Loucy (cell line): ENCODE results near the gene P2RX3.

ENCODE experiments used
- CTCF ChIP-seq: fragments of 200-600 bp; sonication (generic); conservative IDR thresholded peaks from 2 replicates; pipeline ENCODE4 v1.5.1; 2014; ENCODE audit warnings: mild to moderate bottlenecking, antibody characterized with exemption, low read length
- EZH2phosphoT487 ChIP-seq: fragments of 200-600 bp; IDR thresholded peaks from 2 replicates; pipeline ENCODE4 v1.6.1; 2018; ENCODE audit warnings: antibody characterized with exemption, mild to moderate bottlenecking, moderate library complexity, borderline replicate concordance

GRCh38 chr11:57327721-57328120, 10.4 kb upstream of the P2RX3 start:
- TF ChIP-seq CTCF (no peak), EZH2phosphoT487 (no peak)
